MM.1S (cell line): ENCODE measurements around the gene KIF25.

Source experiments
- DNase-seq: peaks from one replicate; pipeline ENCODE4 v3.0.0-alpha.2; 2015
- H2AFZ ChIP-seq: fragments of 300-600 bp; sonication (generic); 2 replicates; pipeline ENCODE4 v1.6.0; 2016; ENCODE audit warnings: antibody characterized with exemption, low read length
- H3F3A ChIP-seq: fragments of 300-600 bp; sonication (generic); 2 replicates; pipeline ENCODE4 v1.6.1; 2016; ENCODE audit warnings: mild to moderate bottlenecking, antibody characterized with exemption, low read length, moderate library complexity, mixed read lengths; ENCODE audit not compliant: insufficient read depth
- H3K27ac ChIP-seq: fragments of 300-600 bp; sonication (generic); 2 replicates; pipeline ENCODE4 v1.5.1; 2016; ENCODE audit warnings: mild to moderate bottlenecking, low read length
- H3K27me3 ChIP-seq: fragments of 300-600 bp; sonication (generic); replicated peaks from 2 replicates; pipeline ENCODE4 v1.6.0; 2016; ENCODE audit warnings: low read length; ENCODE audit not compliant: insufficient read depth
- H3K36me3 ChIP-seq: fragments of 300-600 bp; sonication (generic); replicated peaks from 2 replicates; pipeline ENCODE4 v1.6.1; 2016; ENCODE audit warnings: mild to moderate bottlenecking, low read length, mixed read lengths; ENCODE audit not compliant: insufficient read depth
- H3K4me1 ChIP-seq: fragments of 300-600 bp; sonication (generic); 2 replicates; pipeline ENCODE4 v1.6.1; 2016; ENCODE audit warnings: low read length, mixed read lengths
- H3K4me2 ChIP-seq: fragments of 300-600 bp; sonication (generic); 2 replicates; pipeline ENCODE4 v1.6.0; 2016; ENCODE audit warnings: low read depth, low read length
- H3K4me3 ChIP-seq: fragments of 300-600 bp; sonication (generic); 2 replicates; pipeline ENCODE4 v1.5.1; 2016; ENCODE audit warnings: low read length, mixed read lengths
- H3K79me2 ChIP-seq: fragments of 300-600 bp; sonication (generic); 2 replicates; pipeline ENCODE4 v1.6.1; 2016; ENCODE audit warnings: mixed run types, low read length, mixed read lengths
- H3K9ac ChIP-seq: fragments of 300-600 bp; sonication (generic); 2 replicates; pipeline ENCODE4 v1.6.1; 2016; ENCODE audit warnings: low read length, mixed read lengths
- H3K9me2 ChIP-seq: fragments of 300-600 bp; sonication (generic); replicated peaks from 2 replicates; pipeline ENCODE4 v1.6.1; 2016; ENCODE audit warnings: mild to moderate bottlenecking, low read length, mixed read lengths; ENCODE audit not compliant: insufficient read depth
- H3K9me3 ChIP-seq: fragments of 300-600 bp; sonication (generic); replicated peaks from 2 replicates; pipeline ENCODE4 v1.6.1; 2016; ENCODE audit warnings: mild to moderate bottlenecking, low read length, mixed read lengths; ENCODE audit not compliant: insufficient read depth
- H4K20me1 ChIP-seq: fragments of 300-600 bp; sonication (generic); 2 replicates; pipeline ENCODE4 v1.6.1; 2016; ENCODE audit warnings: mild to moderate bottlenecking, low read length, moderate library complexity, mixed read lengths; ENCODE audit not compliant: insufficient read depth
- EZH2 ChIP-seq: fragments of 300-600 bp; sonication (generic); optimal IDR thresholded peaks from 2 replicates; pipeline ENCODE3; 2017; ENCODE audit warnings: low read depth, mild to moderate bottlenecking, antibody characterized with exemption, low read length, mixed read lengths
- EZH2phosphoT487 ChIP-seq: fragments of 300-600 bp; sonication (generic); IDR thresholded peaks from 2 replicates; pipeline ENCODE4 v1.6.1; 2018; ENCODE audit warnings: antibody characterized with exemption, low read length
- TF ChIP-seq, protein P1 (sequence below): fragments of 300-600 bp; sonication (generic); IDR thresholded peaks from 2 replicates; pipeline ENCODE4 v1.5.1; 2016; ENCODE audit warnings: antibody characterized with exemption, low read length, mixed read lengths

Gene KIF25

GRCh38 chr6:168084465-168085160 lies 87.1 kb downstream of the KIF25 start:
- H3K36me3 ChIP-seq, result no peaks in the 10 kb centered on the region
- H4K20me1 ChIP-seq, result no peaks in the 10 kb centered on the region
- no peaks in the 10 kb centered on the region for H3K9me3 ChIP-seq
- no peak for DNase-seq
- H2AFZ ChIP-seq, result no peak overlapping the region
- H3F3A ChIP-seq, result no peaks in the 10 kb centered on the region
- TF ChIP-seq, protein P1, sequence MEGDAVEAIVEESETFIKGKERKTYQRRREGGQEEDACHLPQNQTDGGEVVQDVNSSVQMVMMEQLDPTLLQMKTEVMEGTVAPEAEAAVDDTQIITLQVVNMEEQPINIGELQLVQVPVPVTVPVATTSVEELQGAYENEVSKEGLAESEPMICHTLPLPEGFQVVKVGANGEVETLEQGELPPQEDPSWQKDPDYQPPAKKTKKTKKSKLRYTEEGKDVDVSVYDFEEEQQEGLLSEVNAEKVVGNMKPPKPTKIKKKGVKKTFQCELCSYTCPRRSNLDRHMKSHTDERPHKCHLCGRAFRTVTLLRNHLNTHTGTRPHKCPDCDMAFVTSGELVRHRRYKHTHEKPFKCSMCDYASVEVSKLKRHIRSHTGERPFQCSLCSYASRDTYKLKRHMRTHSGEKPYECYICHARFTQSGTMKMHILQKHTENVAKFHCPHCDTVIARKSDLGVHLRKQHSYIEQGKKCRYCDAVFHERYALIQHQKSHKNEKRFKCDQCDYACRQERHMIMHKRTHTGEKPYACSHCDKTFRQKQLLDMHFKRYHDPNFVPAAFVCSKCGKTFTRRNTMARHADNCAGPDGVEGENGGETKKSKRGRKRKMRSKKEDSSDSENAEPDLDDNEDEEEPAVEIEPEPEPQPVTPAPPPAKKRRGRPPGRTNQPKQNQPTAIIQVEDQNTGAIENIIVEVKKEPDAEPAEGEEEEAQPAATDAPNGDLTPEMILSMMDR, result no peak
- TF ChIP-seq EZH2 (no peak), EZH2phosphoT487 (no peak)
- H3K9ac ChIP-seq, result no peak overlapping the region
- H3K4me1 ChIP-seq, result no peaks in the 10 kb centered on the region
- H3K27me3 ChIP-seq, result no peaks in the 10 kb centered on the region; the same call in 1 of the 2 replicates
- H3K9me2 ChIP-seq, result no peaks in the 10 kb centered on the region
- no peaks in the 10 kb centered on the region for H3K79me2 ChIP-seq
- H3K4me2 ChIP-seq, result no peak overlapping the region
- no peak overlapping the region for H3K27ac ChIP-seq
- H3K4me3 ChIP-seq, result no peak overlapping the region

DNA sequence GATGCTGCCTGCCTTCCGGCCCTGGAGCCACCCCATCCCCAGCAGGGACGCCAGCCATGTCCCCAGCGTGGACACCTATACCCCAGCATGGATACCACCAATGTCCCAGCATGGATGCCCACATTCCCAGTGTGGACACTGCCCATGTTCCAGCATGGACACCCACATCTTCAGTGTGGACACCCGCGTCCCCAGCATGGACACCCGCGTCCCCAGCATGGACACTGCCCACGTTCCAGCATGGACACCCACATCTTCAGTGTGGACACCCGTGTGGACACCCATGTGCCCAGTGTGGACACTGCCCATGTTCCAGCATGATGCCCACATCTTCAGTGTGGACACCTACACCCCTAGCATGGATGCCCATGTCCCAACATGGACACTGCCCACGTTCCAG lies 88.6 kb downstream of the KIF25 start:
- no peak overlapping the region for H3K9ac ChIP-seq
- no peaks in the 10 kb centered on the region for H3K9me2 ChIP-seq
- H2AFZ ChIP-seq, result no peak overlapping the region
- H4K20me1 ChIP-seq, result no peaks in the 10 kb centered on the region
- H3K4me3 ChIP-seq, result no peak overlapping the region
- H3F3A ChIP-seq, result no peaks in the 10 kb centered on the region
- H3K27ac ChIP-seq, result no peak overlapping the region
- no peaks in the 10 kb centered on the region for H3K9me3 ChIP-seq
- DNase-seq, result no peak
- no peak overlapping the region for H3K4me2 ChIP-seq
- no peaks in the 10 kb centered on the region for H3K4me1 ChIP-seq
- no peaks in the 10 kb centered on the region for H3K79me2 ChIP-seq
- no peaks in the 10 kb centered on the region for H3K36me3 ChIP-seq
- TF ChIP-seq EZH2 (no peak), EZH2phosphoT487 (no peak)
- TF ChIP-seq, protein P1, result no peak
- H3K27me3 ChIP-seq, result no peaks in the 10 kb centered on the region; the same call in 1 of the 2 replicates

DNA sequence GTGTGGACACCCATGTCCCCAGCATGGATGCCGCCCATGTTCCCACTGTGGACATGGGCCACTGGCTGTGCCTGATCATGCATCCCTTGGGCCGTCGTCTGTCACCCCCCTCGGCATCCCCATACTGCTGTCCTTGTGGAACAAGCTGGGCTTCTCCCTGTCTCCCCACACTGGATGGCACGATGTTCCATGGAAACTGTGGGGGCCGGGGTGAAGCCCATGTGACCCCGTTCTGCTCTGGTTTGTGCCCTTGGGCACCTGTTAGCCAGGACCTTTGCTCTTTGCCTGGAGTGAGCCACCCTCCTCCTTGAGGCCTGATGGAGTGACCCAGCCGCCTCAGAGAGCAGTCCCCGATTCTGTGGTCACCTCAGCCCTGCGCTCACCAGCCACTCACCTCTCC lies 89.1 kb downstream of the KIF25 start:
- H3K79me2 ChIP-seq, result no peaks in the 10 kb centered on the region
- H3K4me1 ChIP-seq, result no peaks in the 10 kb centered on the region
- no peak overlapping the region for H2AFZ ChIP-seq
- no peak overlapping the region for H3K4me3 ChIP-seq
- DNase-seq, result no peak
- H3K9ac ChIP-seq, result no peak overlapping the region
- no peaks in the 10 kb centered on the region for H3F3A ChIP-seq
- no peaks in the 10 kb centered on the region for H3K9me2 ChIP-seq
- H3K9me3 ChIP-seq, result no peaks in the 10 kb centered on the region
- no peak overlapping the region for H3K4me2 ChIP-seq
- H4K20me1 ChIP-seq, result no peaks in the 10 kb centered on the region
- no peaks in the 10 kb centered on the region for H3K36me3 ChIP-seq
- no peaks in the 10 kb centered on the region; the same call in 1 of the 2 replicates for H3K27me3 ChIP-seq
- no peak for TF ChIP-seq EZH2
- TF ChIP-seq EZH2phosphoT487, result no peak
- TF ChIP-seq, protein P1, result no peak
- no peak overlapping the region for H3K27ac ChIP-seq
